Spleen (tissue), 11 donors: ENCODE results near the gene PEX11A. TPM values are rescaled to one million over a fixed set of nuclear protein-coding genes. Genes with fewer than 3 reads are reported as not detected.

Source experiments
- DNase-seq: peaks from one replicate; pipeline ENCODE4 v3.0.0-alpha.2; 2020
- H3K27ac ChIP-seq, 8 donors: fragments of 200-600 bp; sonication (generic) in 7 of 8; 1 replicate in 4 of 8; 2 replicates in 4 of 8; pipeline versions ENCODE4 v1.5.0 to v1.8.0; 2016 to 2021; ENCODE audit warnings: inconsistent platforms in 4 of 8, mild to moderate bottlenecking in 4 of 8, moderate library complexity in 1 of 8
- H3K27me3 ChIP-seq, 7 donors: fragments of 200-600 bp; sonication (generic) in 6 of 7; replicated peaks in 1 of 7; 1 replicate in 4 of 7; 2 replicates in 3 of 7; pipeline versions ENCODE4 v1.5.0 to v1.8.0; 2016 to 2021; ENCODE audit warnings: inconsistent platforms in 3 of 7, mild to moderate bottlenecking in 1 of 7
- H3K36me3 ChIP-seq, 6 donors: fragments of 200-600 bp; sonication (generic) in 5 of 6; 1 replicate in 4 of 6; 2 replicates in 2 of 6; pipeline versions ENCODE4 v1.5.0 to v1.8.0; 2016 to 2021; ENCODE audit warnings: inconsistent platforms in 2 of 6
- H3K4me1 ChIP-seq, 6 donors: fragments of 200-600 bp; sonication (generic) in 5 of 6; 1 replicate in 3 of 6; 2 replicates in 3 of 6; pipeline versions ENCODE4 v1.5.0 to v1.8.0; 2016 to 2021; ENCODE audit warnings: inconsistent platforms in 3 of 6
- H3K4me3 ChIP-seq, 8 donors: fragments of 200-600 bp; sonication (generic) in 7 of 8; 1 replicate in 4 of 8; 2 replicates in 4 of 8; pipeline versions ENCODE4 v1.5.0 to v1.8.0; 2016 to 2021; ENCODE audit warnings: inconsistent platforms in 4 of 8, mild to moderate bottlenecking in 4 of 8, moderate library complexity in 2 of 8
- H3K9me3 ChIP-seq, 8 donors: fragments of 200-600 bp; sonication (generic) in 7 of 8; 1 replicate in 4 of 8; 2 replicates in 4 of 8; pipeline versions ENCODE4 v1.5.0 to v1.8.0; 2016 to 2021; ENCODE audit warnings: inconsistent platforms in 4 of 8
- CTCF ChIP-seq, 11 experiments: fragments of 200-600 bp in 7 of 11; fragments of 450-650 bp in 4 of 11; sonication (generic) in 4 of 11; IDR thresholded peaks in 8 of 11; conservative IDR thresholded peaks in 3 of 11; 1 replicate in 7 of 11; 2 replicates in 4 of 11; pipeline versions ENCODE4 v1.4.0 to v1.8.0; 2016 to 2021; ENCODE audit warnings: antibody characterized with exemption in 11 of 11, inconsistent platforms in 4 of 11, mild to moderate bottlenecking in 1 of 11
- POLR2A ChIP-seq, 3 donors: fragments of 450-650 bp; IDR thresholded peaks; one replicate each; pipeline ENCODE4 v1.5.1; 2017; ENCODE audit warnings: antibody characterized with exemption in 3 of 3, mild to moderate bottlenecking in 1 of 3
- POLR2AphosphoS5 ChIP-seq, 3 donors: sonication (generic); formaldehyde crosslinking; IDR thresholded peaks; one replicate each; pipeline ENCODE4 v1.5.1; 2017; ENCODE audit warnings: antibody characterized with exemption in 3 of 3
- WGBS, 5 donors: extraction: QIAGEN DNeasy Blood & Tissue Kit in 3 of 5; methylation state at CpG; one replicate each; pipeline versions ENCODE4 v1.1.5 to v1.1.7; 2013 to 2018; 5-methylcytosine and 5-hydroxymethylcytosine counted together
- intact Hi-C: fragments of 100-400 bp; cut with DNase I; formaldehyde crosslinking; loops from one replicate; pipeline ENCODE4 v1.15.0; 2023; ENCODE audit warnings: low total_unique reads
- polyA plus RNA-seq, 3 donors: library from polyadenylated mRNA; stranded (reverse); fragments of 200-250 nt; gene quantifications; one replicate each; pipeline ENCODE4 v1.2.1, GENCODE V29; 2013
- total RNA-seq, 7 donors: library from RNA; depleted of rRNA in 3 of 7; stranded (reverse); fragments of >200 nt in 3 of 7; fragmentation: NEBNext Ultra II Directional in 4 of 7; extraction: Animal tissue kit (Norgen Biotek cat#: 25700) in 4 of 7; gene quantifications; one replicate each; pipeline versions ENCODE4 v1.1.0 to v1.2.1, GENCODE V29; 2016 to 2021
- donor health status: healthy with polysubstance abuse.
- donor health status: DM: no; HTN: no; CAD: no; lungs with moderate emphysema.
- donor health status: DM: no; HTN: no; CAD: no.
- donor health status: Bipolar disorder and iron deficiency.
- donor health status: healthy.
- donor health status: DM: no; HTN: no; CAD: no.
- donor health status: DM: yes; HTN: yes; CAD: no.

The PEX11A gene
- total and polyA plus RNA-seq, 10 donors: 1.9 to 6.1 (median 3.6) TPM

- TF ChIP-seq POLR2A (IDR thresholded peaks at IDR 0.05) (no peak), CTCF (IDR thresholded peaks at IDR 0.05 in 8 of 11, conservative IDR thresholded peaks at IDR 0.05 in 3 of 11) (no peak), POLR2AphosphoS5 (IDR thresholded peaks at IDR 0.05) (no peak)
- Histone ChIP-seq H3K27ac (no peak overlapping the region), H3K9me3 (no peaks in the 10 kb centered on the region), H3K36me3 (no peaks in the 10 kb centered on the region), H3K4me1 (peaks cover 0 to 12% (median 9%) of the 10 kb centered on the region in 6 donors), H3K27me3 (peaks cover 0 to 21% (median 5%) of the 10 kb centered on the region in 7 donors), H3K4me3 (no peak overlapping the region)
- WGBS, 5 donors: 88 to 94% (median 93%) methylated on average over 11 to 15 of the region's 15 CpGs
- intact Hi-C loops: no loop called here
- DNase-seq: no peak
These were observed 20.6 kb downstream of the PEX11A start for GRCh38 chr15:89669941-89670340.

DNA sequence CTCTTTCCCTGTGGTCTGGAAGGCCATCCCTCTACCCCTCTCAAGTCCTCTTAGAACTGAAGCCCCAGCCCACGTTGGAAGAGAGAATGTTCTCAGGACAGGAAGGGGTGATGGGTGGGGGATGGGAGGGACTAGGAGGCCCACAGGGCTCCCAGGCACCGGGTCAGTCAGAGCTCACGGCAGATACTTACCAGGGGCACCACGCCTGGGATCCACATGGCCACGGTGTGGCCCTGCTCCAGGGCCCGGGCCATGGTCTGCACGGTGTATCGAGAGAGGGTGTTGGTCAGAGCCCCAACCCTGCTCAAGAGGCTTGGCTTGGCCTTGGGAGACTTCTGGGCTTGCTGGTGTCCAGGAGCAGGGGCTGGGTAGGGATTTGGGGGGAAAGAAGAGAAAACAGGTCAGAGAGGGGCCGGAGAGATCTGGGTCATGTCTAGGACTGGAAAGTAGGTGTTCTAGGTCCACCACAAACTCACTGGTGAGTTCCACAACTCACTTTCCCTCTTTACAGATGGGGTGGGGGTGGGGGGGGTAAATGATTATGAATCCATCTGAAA is 21.2 kb downstream of the PEX11A start:
- no peak overlapping the region for H3K4me3 ChIP-seq
- TF ChIP-seq POLR2AphosphoS5 (IDR thresholded peaks at IDR 0.05) (no peak), POLR2A (IDR thresholded peaks at IDR 0.05) (no peak), CTCF (IDR thresholded peaks at IDR 0.05 in 8 of 11, conservative IDR thresholded peaks at IDR 0.05 in 3 of 11) (no peak)
- WGBS, 5 donors: 72 to 92% (median 77%) methylated on average over 8 to 9 of the region's 9 CpGs
- H3K9me3 ChIP-seq: no peaks in the 10 kb centered on the region
- H3K27me3 ChIP-seq: peaks cover 0 to 26% (median 5%) of the 10 kb centered on the region in 7 donors
- no peak overlapping the region for H3K27ac ChIP-seq
- peaks cover 0 to 18% (median 12%) of the 10 kb centered on the region in 6 donors for H3K4me1 ChIP-seq
- DNase-seq: no peak
- intact Hi-C loops: no loop called here
- no peaks in the 10 kb centered on the region for H3K36me3 ChIP-seq

GRCh38 chr15:89668171-89668570 is 22.4 kb downstream of the PEX11A start:
- 88 to 98% (median 91%) methylated on average over 3 of the region's 3 CpGs for WGBS, 5 donors
- intact Hi-C loops: no loop called here

GRCh38 chr15:89667706-89667960 is 22.9 kb downstream of the PEX11A start:
- Histone ChIP-seq H3K9me3 (no peaks in the 10 kb centered on the region), H3K4me3 (no peak overlapping the region), H3K27me3 (peaks cover 0 to 34% (median 5%) of the 10 kb centered on the region in 7 donors), H3K4me1 (peaks cover 0 to 18% (median 12%) of the 10 kb centered on the region in 6 donors), H3K27ac (no peak overlapping the region), H3K36me3 (no peaks in the 10 kb centered on the region)
- intact Hi-C loops: no loop called here
- WGBS, 5 donors: 89 to 97% (median 95%) methylated on average over 7 of the region's 7 CpGs
- DNase-seq: no peak
- TF ChIP-seq CTCF (IDR thresholded peaks at IDR 0.05 in 8 of 11, conservative IDR thresholded peaks at IDR 0.05 in 3 of 11): no peak
- no peak for TF ChIP-seq POLR2AphosphoS5 (IDR thresholded peaks at IDR 0.05)
- no peak for TF ChIP-seq POLR2A (IDR thresholded peaks at IDR 0.05)

More at GRCh38 chr15:89668171-89668570, 22.4 kb downstream of the PEX11A start:
- Histone ChIP-seq H3K27me3 (peaks cover 0 to 28% (median 5%) of the 10 kb centered on the region in 7 donors), H3K27ac (no peak overlapping the region), H3K36me3 (no peaks in the 10 kb centered on the region), H3K4me3 (no peak overlapping the region), H3K9me3 (no peaks in the 10 kb centered on the region), H3K4me1 (peaks cover 0 to 18% (median 12%) of the 10 kb centered on the region in 6 donors)
- DNase-seq: no peak
- no peak for TF ChIP-seq CTCF (IDR thresholded peaks at IDR 0.05 in 8 of 11, conservative IDR thresholded peaks at IDR 0.05 in 3 of 11)
- TF ChIP-seq POLR2A (IDR thresholded peaks at IDR 0.05): no peak
